ENCODE data around the gene MRPL55.

GRCh38 chr1:228062085-228062791 lies 46.9 kb downstream of the MRPL55 start:
- TF ChIP-seq ELF1 (IDR thresholded peaks at IDR 0.05; ENCODE audit: borderline replicate concordance, low read depth) (no peak), EZH2 (IDR thresholded peaks at IDR 0.05) (no peak)

Data from HCT116 (cell line).